K562 (cell line): ENCODE results near the gene ATP2B1. TPM values are rescaled to one million over a fixed set of nuclear protein-coding genes. Genes with fewer than 3 reads are reported as not detected.
A peak's percentile ranks its signal among the peaks of the same experiment; 100 is the strongest.

Experiments used
- ATAC-seq: fragments of 200-7000 bp; cut with Tn5 transposase; 3 replicates; pipeline ENCODE4 v1.9.1; 2020; ENCODE audit warnings: moderate library complexity
- BruUV-seq: library from RNA; stranded (reverse); fragments of 400-500 nt; replicated peaks from 2 replicates; lab custom pipeline; 2021; lab: Mats Ljungman, UMichigan
- CTCF ChIA-PET: fragments of 300-600 bp; formaldehyde crosslinking; extraction: SDS; loops from one replicate; lab custom pipeline; 2021; ENCODE audit warnings: low intra/inter-chr PET ratio; lab: Yijun Ruan, JAX
- POLR2A ChIA-PET: fragments of 300-600, 350-650 bp; sonication (Branson Sonifier 250); formaldehyde crosslinking; extraction: SDS; loops from one replicate; lab custom pipeline; 2021; ENCODE audit warnings: antibody characterized with exemption, inconsistent platforms; lab: Yijun Ruan, JAX
- DNase-seq, 4 experiments: peaks; one replicate each; pipeline versions ENCODE4 v3.0.0 to v3.0.0-alpha.2; 2011 to 2018; ENCODE audit warnings: low spot score in 3 of 4, mixed read lengths in 3 of 4; ENCODE audit errors: extremely low read depth in 1 of 4
- FAIRE-seq: peaks from 2 replicates; lab custom pipeline; 2011; peaks lifted over from hg19 to GRCh38; lab: Jason Lieb, UNC
- H2AFZ ChIP-seq: 2 replicates; pipeline ENCODE4 v1.6.0; 2011; ENCODE audit warnings: low read depth, low read length, control low read depth, inconsistent platforms
- H3K27ac ChIP-seq: fragments of 200-600 bp; 3 replicates; pipeline ENCODE4 v1.8.0; 2011; ENCODE audit warnings: low read depth, mild to moderate bottlenecking, control low read depth, inconsistent platforms, low read length, moderate library complexity, mixed read lengths; ENCODE audit errors: extremely low read depth
- H3K27me3 ChIP-seq, 2 experiments: fragments of 300-600 bp in 1 of 2; 2 replicates in 1 of 2; 3 replicates in 1 of 2; pipeline versions ENCODE4 v1.6.0 to v1.8.0; 2011; ENCODE audit warnings: inconsistent platforms in 2 of 2, low read length in 2 of 2, mild to moderate bottlenecking in 1 of 2, mixed read lengths in 1 of 2, moderate library complexity in 1 of 2; ENCODE audit not compliant: control insufficient read depth in 2 of 2, insufficient read depth in 2 of 2
- H3K36me3 ChIP-seq: fragments of 300-600 bp; 3 replicates; pipeline ENCODE4 v1.8.0; 2011; ENCODE audit warnings: mild to moderate bottlenecking, low read length, inconsistent platforms; ENCODE audit not compliant: control insufficient read depth, insufficient read depth
- H3K4me1 ChIP-seq, 2 experiments: fragments of 200-600 bp in 1 of 2; replicated peaks in 1 of 2; 2 replicates in 1 of 2; 3 replicates in 1 of 2; pipeline versions ENCODE4 v1.5.1 to v1.8.0; 2011; ENCODE audit warnings: inconsistent platforms in 2 of 2, low read length in 2 of 2, mild to moderate bottlenecking in 1 of 2, mixed read lengths in 1 of 2, moderate library complexity in 1 of 2; ENCODE audit not compliant: control insufficient read depth in 2 of 2, insufficient read depth in 2 of 2
- H3K4me2 ChIP-seq: 2 replicates; pipeline ENCODE4 v1.6.1; 2011; ENCODE audit warnings: low read length, control low read depth, inconsistent platforms, mixed read lengths; ENCODE audit not compliant: insufficient read depth
- H3K4me3 ChIP-seq: fragments of 200-600 bp; sonication (generic), shearing (Covaris generic); 2 replicates; pipeline ENCODE4 v1.5.1; 2016; ENCODE audit warnings: control low read depth, inconsistent platforms
- H3K79me2 ChIP-seq: fragments of 200-600 bp; 3 replicates; pipeline ENCODE4 v1.8.0; 2011; ENCODE audit warnings: low read length, inconsistent platforms; ENCODE audit not compliant: control insufficient read depth, insufficient read depth
- H3K9ac ChIP-seq, 2 experiments: 2 replicates each; pipeline versions ENCODE4 v1.6.0 to v1.6.1; 2011; ENCODE audit warnings: low read depth in 2 of 2, low read length in 2 of 2, control low read depth in 1 of 2, inconsistent platforms in 1 of 2, mild to moderate bottlenecking in 1 of 2, mixed read lengths in 1 of 2; ENCODE audit not compliant: insufficient read depth in 1 of 2
- H3K9me1 ChIP-seq: one replicate; pipeline ENCODE4 v1.6.0; 2011; ENCODE audit warnings: inconsistent platforms, mild to moderate bottlenecking, low read length, moderate library complexity; ENCODE audit not compliant: control insufficient read depth, insufficient read depth
- H3K9me3 ChIP-seq: replicated peaks from 2 replicates; pipeline ENCODE4 v1.5.1; 2011; ENCODE audit warnings: low read depth, low read length, inconsistent platforms; ENCODE audit not compliant: control insufficient read depth, insufficient read depth
- H4K20me1 ChIP-seq: replicated peaks from 2 replicates; pipeline ENCODE4 v1.6.1; 2011; ENCODE audit warnings: low read length, inconsistent platforms, mixed read lengths; ENCODE audit not compliant: control insufficient read depth, insufficient read depth
- HCFC1 ChIP-seq: IDR thresholded peaks from 2 replicates; pipeline ENCODE4 v1.6.1; 2012; ENCODE audit warnings: low read depth, low read length, improper control_type of control experiment
- NCOA1 ChIP-seq: fragments of 450-650 bp; IDR thresholded peaks from 2 replicates; pipeline ENCODE4 v1.6.1; 2016; ENCODE audit warnings: low read depth
- POLR2B ChIP-seq: fragments of 450-650 bp; IDR thresholded peaks from 2 replicates; pipeline ENCODE4 v1.6.1; 2018; ENCODE audit warnings: low read depth; ENCODE audit not compliant: partially characterized antibody
- RBM34 ChIP-seq: fragments of 200-400 bp; formaldehyde crosslinking; IDR thresholded peaks from 2 replicates; pipeline ENCODE4 v1.6.1; 2018; ENCODE audit warnings: low read length, borderline replicate concordance; ENCODE audit not compliant: insufficient read depth
- SRF ChIP-seq, 2 experiments: fragments of 250-450, 450-650 bp in 1 of 2; sonication (Bioruptor Pico) in 1 of 2; sonication (generic) in 1 of 2; formaldehyde crosslinking; IDR thresholded peaks; 2 replicates each; pipeline versions ENCODE4 v1.5.0 to v1.5.1; 2020 to 2022; ENCODE audit warnings: mild to moderate bottlenecking in 1 of 2, missing genetic modification reagents in 1 of 2
- THRA ChIP-seq: fragments of 450-650 bp; IDR thresholded peaks from 2 replicates; pipeline ENCODE4 v1.6.1; 2017; ENCODE audit warnings: mild to moderate bottlenecking, moderate library complexity
- in situ Hi-C: fragments of 300-500 bp; cut with MboI; formaldehyde crosslinking; loops from 4 replicates; pipeline ENCODE4 v1.15.0; 2018; ENCODE audit warnings: inconsistent platforms, mixed read lengths
- intact Hi-C: fragments of 100-400 bp; cut with micrococcal nuclease; formaldehyde crosslinking; loops from 2 replicates; pipeline ENCODE4 v1.14.2; 2022
- polyA plus RNA-seq, 8 experiments: library from polyadenylated mRNA; depleted of rRNA in 4 of 8; stranded (reverse) in 5 of 8; unstranded in 3 of 8; fragments of >200 nt; fragmentation: Nextera tagmentation in 2 of 8; fragmentation: Illumina TruSeq in 1 of 8; extraction: Ambion mirVana in 2 of 8; extraction: Trizol in 1 of 8; gene quantifications; 2 replicates each; pipeline versions ENCODE4 v1.2.1 to v1.2.3, GENCODE V29; 2011 to 2014; ENCODE audit warnings: inconsistent platforms in 1 of 8, missing spikeins in 1 of 8
- total RNA-seq, 7 experiments: library from RNA; depleted of rRNA in 6 of 7; stranded (reverse); fragments of >200 nt in 6 of 7; fragmentation: Illumina TruSeq in 2 of 7; extraction: Trizol in 2 of 7; gene quantifications; 2 replicates each; pipeline versions ENCODE4 v1.2.1 to v1.2.3, GENCODE V29; 2011 to 2021; ENCODE audit warnings: low replicate concordance in 1 of 7
- TF ChIP-seq, protein P1 (sequence below): sonication (generic); formaldehyde crosslinking; IDR thresholded peaks from 2 replicates; pipeline ENCODE4 v1.8.0; 2022; ENCODE audit warnings: missing genetic modification reagents, mild to moderate bottlenecking, borderline replicate concordance
- TF ChIP-seq, protein P2 (sequence below), 2 experiments: IDR thresholded peaks; 2 replicates each; pipeline ENCODE4 v1.6.1; 2012; ENCODE audit warnings: improper control_type of control experiment in 2 of 2, low read depth in 2 of 2, low read length in 2 of 2, borderline replicate concordance in 1 of 2
- TF ChIP-seq, protein P3 (sequence below): fragments of 200-800 bp; sonication (Bioruptor generic); IDR thresholded peaks from 2 replicates; pipeline ENCODE4 v1.6.1; 2017; ENCODE audit warnings: missing genetic modification characterization, missing compliant biosample characterization

ATP2B1 gene
- total and polyA plus RNA-seq, 9 of the 15 experiments (the other 6 are each of a cell fraction or from before 2014, with no cell fraction given), result 8.6 to 39.0 (median 27.8) TPM

DNA sequence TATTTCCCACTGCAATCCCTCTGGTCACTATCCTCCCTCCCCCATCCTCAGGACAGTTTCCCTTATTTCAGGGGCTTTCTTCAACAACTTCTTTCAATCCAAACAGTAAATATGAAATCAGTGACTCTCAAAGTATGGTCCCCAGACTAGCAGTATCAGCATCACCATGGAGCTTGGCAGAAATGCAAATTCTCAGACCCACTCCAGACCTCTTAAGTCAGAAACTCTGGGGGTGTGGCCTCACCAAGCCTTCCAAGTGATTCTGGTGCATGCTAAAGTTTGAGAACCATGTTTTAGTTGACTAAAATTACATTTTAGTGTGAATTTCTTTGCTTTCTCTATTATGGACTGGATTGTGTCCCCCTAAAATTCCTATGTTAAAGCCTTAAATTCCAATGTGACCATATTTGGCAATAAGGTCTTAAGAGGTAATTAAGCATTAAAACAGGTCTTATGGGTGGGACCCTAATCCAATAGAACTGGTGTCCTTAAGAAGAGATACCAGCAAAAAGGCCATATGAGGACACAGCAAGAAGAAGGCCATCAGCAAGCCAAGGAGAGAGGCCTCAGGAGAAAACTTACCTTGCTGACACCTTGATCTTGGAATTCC lies 23.2 kb downstream of the ATP2B1 start:
- ChIA-PET CTCF (no interaction called here), POLR2A (no interaction called here)
- H3K9me1 ChIP-seq, result no peaks in the 10 kb centered on the region
- intact Hi-C loops, result no loop called here
- peaks cover 0 to 8% of the 10 kb centered on the region in 2 experiments; a peak in 2 of 5 replicates for H3K4me1 ChIP-seq
- BruUV-seq, result no TSS peak
- H3K79me2 ChIP-seq, result peaks cover 99% of the 10 kb centered on the region
- peak; percentile 76 for ATAC-seq
- peaks cover 2% of the 10 kb centered on the region for H3K36me3 ChIP-seq
- H3K4me2 ChIP-seq, result no peak overlapping the region
- no peak overlapping the region for H2AFZ ChIP-seq
- H3K9me3 ChIP-seq, result peaks cover 11% of the 10 kb centered on the region
- no peak for FAIRE-seq
- H3K9ac ChIP-seq, result no peak overlapping the region
- no peak for DNase-seq
- H3K27ac ChIP-seq, result no peak overlapping the region
- in situ Hi-C loops, result no loop called here
- H3K4me3 ChIP-seq, result no peak overlapping the region
- TF ChIP-seq NCOA1 (no peak), HCFC1 (no peak), SRF (CRISPR knock-in tag; IDR thresholded peaks at IDR 0.05) (peak in 1 of 2 experiments; percentile 73; a peak in 2 of 4 replicates), THRA (0 out of 2 replicates have a peak, but pooled peaks have one; percentile 46), POLR2B (no peak), RBM34 (no peak)
- TF ChIP-seq, protein P1, sequence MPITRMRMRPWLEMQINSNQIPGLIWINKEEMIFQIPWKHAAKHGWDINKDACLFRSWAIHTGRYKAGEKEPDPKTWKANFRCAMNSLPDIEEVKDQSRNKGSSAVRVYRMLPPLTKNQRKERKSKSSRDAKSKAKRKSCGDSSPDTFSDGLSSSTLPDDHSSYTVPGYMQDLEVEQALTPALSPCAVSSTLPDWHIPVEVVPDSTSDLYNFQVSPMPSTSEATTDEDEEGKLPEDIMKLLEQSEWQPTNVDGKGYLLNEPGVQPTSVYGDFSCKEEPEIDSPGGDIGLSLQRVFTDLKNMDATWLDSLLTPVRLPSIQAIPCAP, result no peak
- TF ChIP-seq, protein P2, sequence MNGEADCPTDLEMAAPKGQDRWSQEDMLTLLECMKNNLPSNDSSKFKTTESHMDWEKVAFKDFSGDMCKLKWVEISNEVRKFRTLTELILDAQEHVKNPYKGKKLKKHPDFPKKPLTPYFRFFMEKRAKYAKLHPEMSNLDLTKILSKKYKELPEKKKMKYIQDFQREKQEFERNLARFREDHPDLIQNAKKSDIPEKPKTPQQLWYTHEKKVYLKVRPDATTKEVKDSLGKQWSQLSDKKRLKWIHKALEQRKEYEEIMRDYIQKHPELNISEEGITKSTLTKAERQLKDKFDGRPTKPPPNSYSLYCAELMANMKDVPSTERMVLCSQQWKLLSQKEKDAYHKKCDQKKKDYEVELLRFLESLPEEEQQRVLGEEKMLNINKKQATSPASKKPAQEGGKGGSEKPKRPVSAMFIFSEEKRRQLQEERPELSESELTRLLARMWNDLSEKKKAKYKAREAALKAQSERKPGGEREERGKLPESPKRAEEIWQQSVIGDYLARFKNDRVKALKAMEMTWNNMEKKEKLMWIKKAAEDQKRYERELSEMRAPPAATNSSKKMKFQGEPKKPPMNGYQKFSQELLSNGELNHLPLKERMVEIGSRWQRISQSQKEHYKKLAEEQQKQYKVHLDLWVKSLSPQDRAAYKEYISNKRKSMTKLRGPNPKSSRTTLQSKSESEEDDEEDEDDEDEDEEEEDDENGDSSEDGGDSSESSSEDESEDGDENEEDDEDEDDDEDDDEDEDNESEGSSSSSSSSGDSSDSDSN (IDR thresholded peaks at IDR 0.05; ENCODE audit: borderline replicate concordance in 1 of 2, low read depth in 2 of 2, low read length in 2 of 2), result no peak
- TF ChIP-seq, protein P3, sequence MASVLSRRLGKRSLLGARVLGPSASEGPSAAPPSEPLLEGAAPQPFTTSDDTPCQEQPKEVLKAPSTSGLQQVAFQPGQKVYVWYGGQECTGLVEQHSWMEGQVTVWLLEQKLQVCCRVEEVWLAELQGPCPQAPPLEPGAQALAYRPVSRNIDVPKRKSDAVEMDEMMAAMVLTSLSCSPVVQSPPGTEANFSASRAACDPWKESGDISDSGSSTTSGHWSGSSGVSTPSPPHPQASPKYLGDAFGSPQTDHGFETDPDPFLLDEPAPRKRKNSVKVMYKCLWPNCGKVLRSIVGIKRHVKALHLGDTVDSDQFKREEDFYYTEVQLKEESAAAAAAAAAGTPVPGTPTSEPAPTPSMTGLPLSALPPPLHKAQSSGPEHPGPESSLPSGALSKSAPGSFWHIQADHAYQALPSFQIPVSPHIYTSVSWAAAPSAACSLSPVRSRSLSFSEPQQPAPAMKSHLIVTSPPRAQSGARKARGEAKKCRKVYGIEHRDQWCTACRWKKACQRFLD (CRISPR knock-in tag), result no peak
- no peaks in the 10 kb centered on the region for H4K20me1 ChIP-seq
- no peaks in the 10 kb centered on the region for H3K27me3 ChIP-seq
